Astrocyte of the cerebellum (primary cell): ENCODE results near the gene CTSA.
A peak's percentile ranks its signal among the peaks of the same experiment; 100 is the strongest.

Source experiments
- DNase-seq: peaks from one replicate; pipeline ENCODE4 v3.0.0-alpha.2; 2011; ENCODE audit warnings: low read depth
- H3K4me3 ChIP-seq: 2 replicates; pipeline ENCODE4 v1.5.1; 2011; ENCODE audit warnings: mild to moderate bottlenecking, low read depth, low read length, moderate library complexity
- in situ Hi-C: cut with HindIII; loops from 2 replicates; pipeline ENCODE4 v1.10.0; 2017; ENCODE audit warnings: low sequenced_read_pairs
- TF ChIP-seq, protein P1 (sequence below): IDR thresholded peaks from 2 replicates; pipeline ENCODE4 v1.5.1; 2012; ENCODE audit warnings: low read length, low read depth, moderate library complexity, mild to moderate bottlenecking; ENCODE audit errors: missing control alignments

CTSA gene

DNA sequence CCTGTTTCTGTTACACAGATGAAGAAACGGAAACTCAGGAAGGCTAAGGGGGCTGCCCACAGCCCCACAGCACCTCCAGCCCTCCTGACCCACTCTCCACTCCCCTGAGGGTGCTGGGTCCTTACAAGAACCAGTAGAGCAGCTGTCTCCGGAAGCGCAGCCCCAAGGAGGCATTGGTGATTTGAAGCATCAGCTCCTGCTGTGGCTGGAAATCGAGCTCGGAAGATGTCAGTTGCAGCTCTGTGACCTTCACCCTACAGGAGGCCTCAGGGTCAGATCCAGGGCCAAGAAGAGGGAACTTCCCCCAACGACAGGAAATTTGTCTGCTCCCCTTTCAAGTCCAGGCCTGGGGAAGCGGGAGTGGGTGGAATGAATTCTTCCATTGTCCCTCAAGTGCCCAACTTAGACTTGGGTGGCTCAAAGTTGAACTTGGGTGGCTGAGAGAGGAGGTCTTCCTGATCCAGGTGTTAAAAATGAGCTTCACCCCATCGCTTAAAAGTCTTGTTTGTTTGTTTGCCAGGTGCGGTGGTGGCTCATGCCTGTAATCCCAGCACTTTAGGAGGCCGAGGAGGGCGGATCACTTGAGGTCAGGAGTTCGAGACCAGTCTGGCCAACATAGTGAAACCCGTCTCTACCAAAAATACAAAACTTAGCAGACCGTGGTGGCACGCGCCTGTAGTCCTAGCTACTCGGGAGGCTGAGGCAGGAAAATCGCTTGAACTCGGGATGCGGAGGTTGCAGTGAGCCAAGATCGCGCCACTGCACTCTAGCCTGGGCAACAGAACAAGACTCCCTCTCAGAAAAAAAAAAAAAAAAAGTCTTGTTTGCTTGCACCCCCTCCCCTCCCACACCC lies 18.9 kb downstream of the CTSA start:
- DNase-seq: no peak
- H3K4me3 ChIP-seq: peak overlapping the region; percentile 18
- TF ChIP-seq, protein P1, sequence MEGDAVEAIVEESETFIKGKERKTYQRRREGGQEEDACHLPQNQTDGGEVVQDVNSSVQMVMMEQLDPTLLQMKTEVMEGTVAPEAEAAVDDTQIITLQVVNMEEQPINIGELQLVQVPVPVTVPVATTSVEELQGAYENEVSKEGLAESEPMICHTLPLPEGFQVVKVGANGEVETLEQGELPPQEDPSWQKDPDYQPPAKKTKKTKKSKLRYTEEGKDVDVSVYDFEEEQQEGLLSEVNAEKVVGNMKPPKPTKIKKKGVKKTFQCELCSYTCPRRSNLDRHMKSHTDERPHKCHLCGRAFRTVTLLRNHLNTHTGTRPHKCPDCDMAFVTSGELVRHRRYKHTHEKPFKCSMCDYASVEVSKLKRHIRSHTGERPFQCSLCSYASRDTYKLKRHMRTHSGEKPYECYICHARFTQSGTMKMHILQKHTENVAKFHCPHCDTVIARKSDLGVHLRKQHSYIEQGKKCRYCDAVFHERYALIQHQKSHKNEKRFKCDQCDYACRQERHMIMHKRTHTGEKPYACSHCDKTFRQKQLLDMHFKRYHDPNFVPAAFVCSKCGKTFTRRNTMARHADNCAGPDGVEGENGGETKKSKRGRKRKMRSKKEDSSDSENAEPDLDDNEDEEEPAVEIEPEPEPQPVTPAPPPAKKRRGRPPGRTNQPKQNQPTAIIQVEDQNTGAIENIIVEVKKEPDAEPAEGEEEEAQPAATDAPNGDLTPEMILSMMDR: no peak
- in situ Hi-C loops: no loop called here

DNA sequence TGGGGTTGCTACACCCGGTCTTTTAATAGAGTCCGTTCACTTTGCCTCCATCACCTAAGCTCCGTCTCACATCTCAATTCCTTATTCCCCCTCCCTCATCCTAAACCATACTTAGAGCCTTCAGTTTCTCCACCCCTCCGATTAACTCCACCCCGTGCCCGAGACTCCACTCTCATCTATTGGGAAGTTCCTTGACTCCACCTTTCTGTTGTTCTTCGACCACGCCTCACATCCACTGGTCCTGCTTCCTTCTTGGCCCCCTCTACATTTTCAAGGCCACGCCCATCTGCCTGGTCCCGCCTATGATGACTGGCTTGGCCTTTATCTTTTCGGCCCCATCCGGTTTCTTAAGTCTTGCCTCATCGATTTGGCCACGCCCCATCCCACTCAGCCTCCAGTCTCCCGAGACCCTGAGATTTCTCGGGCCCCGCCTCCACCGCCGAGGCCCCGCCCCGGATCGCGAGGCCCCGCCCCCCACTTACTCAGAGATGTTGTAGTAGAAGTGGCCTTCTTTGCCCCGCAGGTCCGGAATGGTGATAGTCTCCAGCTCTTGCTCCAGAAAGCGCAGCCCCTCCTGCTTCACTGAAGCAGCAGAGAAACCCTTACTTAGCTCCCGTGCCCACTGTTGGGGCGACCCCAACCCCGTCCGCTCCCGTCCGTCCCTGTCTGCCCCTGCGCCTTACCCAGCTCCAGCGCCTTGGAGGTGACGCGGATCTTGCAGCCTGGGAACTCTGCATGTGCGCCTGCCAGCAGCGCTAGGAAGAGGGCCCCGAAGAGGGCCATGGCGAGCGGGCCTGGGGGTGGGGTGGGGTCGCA lies 19.7 kb downstream of the CTSA start:
- peak; percentile 99 for DNase-seq
- peak overlapping the region; percentile 49 for H3K4me3 ChIP-seq
- TF ChIP-seq, protein P1: no peak
- in situ Hi-C loops: no loop called here

DNA sequence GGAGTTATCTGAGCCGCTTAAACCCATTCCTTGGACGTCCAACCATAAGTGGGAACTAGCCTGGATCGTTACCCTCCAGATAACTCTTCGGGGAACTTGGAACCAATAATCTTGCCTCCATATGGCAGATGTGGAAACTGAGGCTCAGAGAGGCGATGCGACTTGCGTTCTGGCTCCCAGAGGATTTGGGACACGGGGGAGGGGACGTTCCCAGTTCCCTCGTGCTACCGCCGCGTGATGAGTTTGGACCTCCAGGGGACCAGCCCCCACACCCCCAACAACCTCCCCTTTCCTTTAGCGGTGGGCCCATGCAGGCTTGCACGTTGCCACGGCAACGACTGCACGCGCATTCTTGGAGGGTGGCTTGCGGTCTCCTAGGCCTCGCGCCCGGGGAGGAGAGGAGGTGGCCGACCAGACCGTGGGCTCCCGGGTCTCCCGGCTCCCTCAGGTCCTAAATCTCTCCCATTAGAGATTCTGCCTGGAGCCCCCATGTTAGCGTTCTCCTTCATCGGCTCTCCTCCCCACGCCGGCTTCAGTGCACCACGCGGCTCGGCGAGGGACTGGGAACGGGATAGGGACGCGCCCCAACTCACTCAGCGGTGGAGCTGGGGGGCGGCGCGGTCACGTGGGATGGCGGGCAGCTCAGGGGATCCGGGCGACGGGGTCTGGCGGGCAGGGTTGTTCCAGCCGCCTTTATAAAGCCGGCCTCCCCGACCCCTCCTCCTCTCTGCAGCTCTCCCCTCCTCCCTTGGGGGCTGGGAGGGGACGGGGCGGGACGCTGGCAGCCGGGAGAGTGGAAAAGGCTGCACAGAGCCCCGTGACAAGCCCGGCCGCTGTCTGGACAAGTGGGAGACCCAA lies 20.6 kb downstream of the CTSA start, which contains the start of gene PLTP:
PLTP (minus strand) TSS at position 670 of the 858 bp plus-strand sequence. CDS start 703 bp downstream, outside the sequence.
- in situ Hi-C loops: no loop called here
- peak within 1 kb of the TSS; percentile 49 for H3K4me3 ChIP-seq
- DNase-seq: peak; percentile 44
- TF ChIP-seq, protein P1: no peak

GRCh38 chr20:45912344-45912682 lies 21.2 kb downstream of the CTSA start:
- in situ Hi-C loops: no loop called here
- TF ChIP-seq, protein P1: no peak
- no peak for DNase-seq
- peak overlapping the region; percentile 49 for H3K4me3 ChIP-seq

DNA sequence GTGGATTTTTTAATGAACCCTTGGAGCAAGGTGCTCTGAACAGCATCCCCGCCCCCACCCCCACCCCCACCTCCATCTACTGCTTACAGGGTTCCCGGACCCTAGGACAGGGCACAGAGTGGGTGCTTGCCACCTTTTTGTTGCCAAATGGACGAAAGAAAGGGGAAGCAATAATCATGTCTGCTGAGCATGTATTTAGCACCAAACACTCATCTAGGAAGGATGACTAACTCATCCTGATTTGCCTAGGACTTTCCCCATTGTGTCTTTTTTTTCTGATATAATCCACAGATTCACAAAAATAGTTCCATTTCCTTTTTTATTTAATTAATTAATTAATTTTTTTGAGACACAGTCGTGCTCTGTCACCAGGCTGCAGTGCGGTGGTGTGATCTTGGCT lies 22.0 kb downstream of the CTSA start:
- in situ Hi-C loops: no loop called here
- no peak for DNase-seq

More for the DNA sequence above, 22.0 kb downstream of the CTSA start:
- TF ChIP-seq, protein P1: no peak
- H3K4me3 ChIP-seq: no peak overlapping the region
